ENCODE data around the gene SNX33. TPM values are rescaled to one million over a fixed set of nuclear protein-coding genes. Genes with fewer than 3 reads are reported as not detected.
A peak's percentile ranks its signal among the peaks of the same experiment; 100 is the strongest.
"Not testable (repeated sequence)": the region's sequence is repeated elsewhere in the genome, so short reads cannot be mapped to it uniquely, and the experiment has no call there.

The SNX33 gene, protein sequence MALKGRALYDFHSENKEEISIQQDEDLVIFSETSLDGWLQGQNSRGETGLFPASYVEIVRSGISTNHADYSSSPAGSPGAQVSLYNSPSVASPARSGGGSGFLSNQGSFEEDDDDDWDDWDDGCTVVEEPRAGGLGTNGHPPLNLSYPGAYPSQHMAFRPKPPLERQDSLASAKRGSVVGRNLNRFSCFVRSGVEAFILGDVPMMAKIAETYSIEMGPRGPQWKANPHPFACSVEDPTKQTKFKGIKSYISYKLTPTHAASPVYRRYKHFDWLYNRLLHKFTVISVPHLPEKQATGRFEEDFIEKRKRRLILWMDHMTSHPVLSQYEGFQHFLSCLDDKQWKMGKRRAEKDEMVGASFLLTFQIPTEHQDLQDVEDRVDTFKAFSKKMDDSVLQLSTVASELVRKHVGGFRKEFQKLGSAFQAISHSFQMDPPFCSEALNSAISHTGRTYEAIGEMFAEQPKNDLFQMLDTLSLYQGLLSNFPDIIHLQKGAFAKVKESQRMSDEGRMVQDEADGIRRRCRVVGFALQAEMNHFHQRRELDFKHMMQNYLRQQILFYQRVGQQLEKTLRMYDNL
- 25.8 TPM for polyA plus RNA-seq (2013, experiment 1 of 2; ENCODE audit: insufficient read length)
- polyA plus RNA-seq (2013, experiment 2 of 2; ENCODE audit: insufficient read length) = 24.7 TPM

DNA sequence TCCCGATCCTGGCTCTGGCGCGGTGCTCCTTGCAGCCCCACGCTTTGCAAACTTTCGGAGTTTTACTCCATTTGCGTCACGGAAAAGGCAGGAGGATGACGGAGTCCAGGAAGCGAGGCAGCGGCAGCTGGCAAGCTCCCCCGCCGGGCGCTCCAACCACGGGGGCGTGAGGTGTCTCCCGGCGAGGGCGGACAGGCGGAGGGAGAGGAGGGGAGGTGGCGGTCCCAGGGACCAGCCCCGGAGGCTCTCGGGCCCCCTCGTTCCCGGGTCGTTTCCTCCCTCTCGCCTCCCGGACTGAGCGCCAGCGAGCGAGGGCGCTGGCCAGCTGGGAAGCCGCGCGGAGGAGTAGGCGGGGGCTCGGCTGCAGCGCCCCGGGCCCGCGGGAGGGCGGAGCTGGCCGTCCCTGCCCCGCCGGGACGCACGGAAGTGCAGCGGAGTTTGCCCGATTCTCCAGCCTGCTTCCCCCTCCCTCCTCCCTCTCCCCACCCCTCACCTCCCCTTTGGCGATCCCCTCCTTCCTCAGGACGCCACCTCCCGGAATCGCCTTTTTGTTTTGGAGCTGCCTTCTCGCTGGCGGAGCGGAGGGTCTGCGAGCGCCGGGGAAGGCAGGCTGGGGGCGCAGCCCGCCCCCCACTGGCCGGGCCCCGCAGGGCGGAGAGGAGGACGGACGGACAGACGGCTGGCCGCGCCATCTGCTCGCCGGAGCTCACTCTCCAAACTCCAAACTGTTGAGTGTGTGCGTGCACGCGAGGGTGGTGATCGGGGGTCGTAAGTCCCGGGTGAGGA, at the start of gene SNX33:
SNX33 (plus strand) TSS at position 543 of the 786 bp plus-strand sequence. CDS start 1,191 bp downstream, outside the sequence.
- DNase-seq = peak; percentile 85

DNA sequence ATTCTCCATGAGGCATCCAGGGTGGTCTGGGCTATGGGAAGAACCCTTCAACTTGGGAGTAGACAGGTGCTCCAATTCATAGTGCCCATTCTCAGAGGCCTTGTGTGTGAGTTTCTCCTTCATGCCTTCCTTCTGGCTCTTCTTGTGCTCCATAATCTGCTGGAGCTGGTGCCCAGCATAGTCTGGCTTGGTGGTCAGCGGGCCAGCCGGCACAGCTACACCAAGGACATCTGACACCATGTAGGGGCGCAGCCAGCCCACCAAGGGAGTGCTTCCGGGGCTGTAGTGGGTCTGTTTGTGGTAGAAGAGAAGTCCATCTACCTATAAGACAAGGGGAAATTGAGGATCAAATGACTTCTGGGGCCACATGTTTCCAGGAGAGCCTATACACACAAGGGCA, 49.4 kb upstream of the SNX33 start:
- DNase-seq = no peak

DNA sequence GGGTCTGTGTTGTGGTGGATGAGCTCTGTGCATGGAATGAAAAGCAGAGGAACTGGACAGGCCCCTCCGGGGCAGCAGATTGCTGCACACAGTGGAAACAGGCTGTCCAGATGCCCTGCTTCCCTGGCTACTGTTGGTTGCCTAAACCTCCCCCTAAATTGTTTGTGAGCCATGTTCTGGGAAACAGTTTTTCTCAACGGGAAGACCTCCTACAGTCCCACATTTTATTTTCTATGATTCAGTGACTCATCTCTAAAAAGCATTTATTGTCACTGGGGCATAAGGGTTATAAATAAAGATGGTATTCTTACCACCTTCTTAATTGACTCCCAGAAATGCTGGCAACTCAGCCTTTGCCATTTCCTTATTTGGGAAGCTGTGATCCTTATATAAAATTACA, 48.3 kb upstream of the SNX33 start:
- no peak for DNase-seq

DNA sequence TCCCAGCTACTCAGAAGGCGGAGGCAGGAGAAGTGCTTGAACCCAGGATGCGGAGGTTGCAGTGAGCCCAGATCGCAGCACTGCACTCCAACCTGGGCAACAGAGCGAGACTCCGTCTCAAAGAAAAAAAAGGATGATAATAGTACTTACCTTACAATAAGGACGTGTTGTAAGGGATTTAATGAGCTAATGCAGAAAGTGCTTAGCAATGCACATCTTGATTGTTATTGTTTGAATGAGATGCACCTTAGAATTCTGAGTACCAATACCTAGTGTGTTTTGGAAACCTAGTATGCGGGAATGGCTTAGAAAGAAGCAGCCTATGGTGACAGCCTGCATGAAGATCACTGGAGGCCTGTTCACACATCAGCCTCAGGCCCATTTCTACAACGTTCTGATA, 41.7 kb upstream of the SNX33 start:
- DNase-seq = no peak

DNA sequence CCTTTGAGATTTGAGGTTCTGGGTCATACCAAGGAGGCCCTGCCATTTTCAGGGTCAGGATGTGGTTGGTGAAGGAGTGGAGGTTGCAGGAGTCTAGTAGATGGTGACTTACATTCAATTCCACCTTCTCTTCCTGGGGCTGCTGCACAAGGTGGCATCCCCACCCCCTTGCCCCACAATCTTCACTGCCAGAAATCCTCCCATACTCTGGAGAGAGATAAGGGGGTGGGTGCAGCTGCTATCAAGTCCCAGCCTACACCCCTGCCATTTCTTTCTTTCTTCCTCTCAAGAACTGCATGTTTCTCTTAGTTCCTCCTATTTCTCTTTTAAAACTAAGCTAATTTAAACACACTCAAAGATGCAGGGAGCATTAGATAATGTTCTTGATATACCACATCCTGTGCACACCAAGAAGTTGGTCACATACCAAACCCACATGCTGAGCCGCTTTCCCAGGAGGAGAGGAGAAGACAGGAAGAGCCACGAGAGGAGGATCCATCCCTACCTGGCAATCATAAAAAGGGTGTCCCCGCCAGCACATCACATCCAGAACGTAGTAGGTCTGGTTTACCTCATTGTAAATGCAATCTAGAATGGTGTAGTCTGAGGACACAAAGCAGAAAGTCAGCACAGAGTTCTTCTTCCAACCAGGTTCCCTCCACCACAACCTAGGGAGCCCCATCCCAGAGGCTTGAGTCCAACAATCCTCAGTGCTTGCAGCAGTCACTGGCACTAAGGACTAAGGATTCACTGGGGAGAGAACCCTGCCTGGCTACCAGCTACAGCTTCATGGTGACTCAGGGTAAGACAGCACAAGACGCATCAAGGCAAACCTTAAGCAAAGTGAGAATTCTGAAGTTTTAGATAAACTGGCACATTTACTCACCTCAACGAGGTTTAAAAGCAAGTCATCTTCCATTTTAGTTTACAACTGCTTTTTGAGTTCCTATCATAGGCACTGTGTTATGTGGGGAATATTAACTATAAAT, 40.7 kb upstream of the SNX33 start:
- peak; percentile 28 for DNase-seq

DNA sequence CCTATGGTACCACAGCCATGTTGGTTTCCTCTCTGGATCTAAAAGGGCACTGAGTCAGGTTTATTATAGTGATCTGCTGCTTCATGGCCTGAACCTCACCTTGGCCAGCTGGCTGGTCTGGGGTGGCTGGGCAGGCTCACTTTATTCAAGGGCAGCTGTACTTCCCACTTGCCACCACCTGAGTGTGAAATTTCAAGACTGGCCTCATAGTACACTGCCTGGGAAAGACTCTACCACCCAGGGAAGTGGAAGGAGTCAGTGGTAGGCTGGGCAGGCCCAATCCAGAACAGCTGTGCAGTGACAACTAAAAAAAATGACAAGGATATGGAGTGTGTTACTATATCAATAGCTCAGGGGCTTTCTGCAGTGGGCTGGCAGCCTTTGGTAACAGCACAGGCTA, 30.9 kb upstream of the SNX33 start:
- no peak for DNase-seq

DNA sequence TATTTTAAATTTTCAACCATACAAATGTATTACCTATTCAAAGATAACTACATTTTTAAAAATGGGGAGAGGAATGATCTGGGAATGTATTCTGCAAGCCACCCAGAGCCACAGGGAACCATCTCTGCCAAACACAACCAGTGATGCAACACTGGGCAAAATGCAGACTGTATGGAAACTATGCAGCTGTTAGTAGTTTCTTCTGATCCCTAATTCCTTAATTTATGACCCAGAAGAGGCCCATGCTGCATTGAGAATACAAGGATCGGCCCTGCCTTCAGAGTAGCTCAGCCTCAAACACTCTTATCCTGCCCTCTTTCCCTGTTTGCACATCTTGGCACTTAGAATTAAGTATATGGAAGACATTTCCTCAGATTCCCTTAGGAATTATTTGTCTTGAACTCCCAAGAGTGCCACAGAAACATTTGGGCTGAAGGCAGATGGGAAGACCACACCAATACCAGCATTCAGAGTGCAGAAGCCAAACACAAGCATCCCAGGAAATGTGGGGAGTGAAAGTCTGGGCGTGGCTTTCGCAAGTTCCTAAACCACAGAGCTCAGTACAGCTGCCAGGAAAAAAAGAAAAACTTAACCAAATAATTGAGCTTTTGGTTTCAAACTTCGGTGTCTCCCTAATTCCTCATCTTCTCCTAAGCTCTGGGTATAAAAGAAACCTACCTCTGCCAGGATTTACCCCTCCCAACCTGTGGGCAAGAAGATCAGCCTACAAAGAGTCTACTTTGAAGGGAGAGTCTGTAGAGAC, 27.5 kb upstream of the SNX33 start:
- DNase-seq = peak; percentile 79

DNA sequence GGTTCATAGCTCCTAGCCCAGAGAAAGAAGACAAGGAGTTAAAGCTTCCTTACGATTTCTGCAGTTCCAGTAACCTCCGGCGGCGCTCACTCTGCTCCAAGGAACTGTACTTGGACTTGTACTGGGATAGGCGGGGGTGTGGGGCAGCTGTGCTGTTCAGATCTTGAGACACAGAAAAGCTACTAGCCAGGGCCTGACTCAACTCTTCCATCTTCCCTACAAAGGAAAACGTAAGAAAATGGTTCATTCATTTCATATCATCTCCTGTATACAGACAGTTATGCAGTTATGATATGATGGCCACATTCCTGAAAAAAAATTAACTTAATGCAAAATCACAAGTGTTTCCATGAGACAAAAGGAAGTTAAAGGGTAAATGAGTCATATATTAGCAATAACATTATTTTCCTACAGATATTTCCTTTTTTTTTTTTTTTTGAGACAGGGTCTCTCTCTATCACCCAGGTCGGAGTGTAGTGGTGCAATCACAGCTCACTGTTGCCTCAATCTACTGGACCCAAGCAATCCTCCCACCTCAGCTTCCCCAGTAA, 26.8 kb upstream of the SNX33 start:
- peak; percentile 93 for DNase-seq

DNA sequence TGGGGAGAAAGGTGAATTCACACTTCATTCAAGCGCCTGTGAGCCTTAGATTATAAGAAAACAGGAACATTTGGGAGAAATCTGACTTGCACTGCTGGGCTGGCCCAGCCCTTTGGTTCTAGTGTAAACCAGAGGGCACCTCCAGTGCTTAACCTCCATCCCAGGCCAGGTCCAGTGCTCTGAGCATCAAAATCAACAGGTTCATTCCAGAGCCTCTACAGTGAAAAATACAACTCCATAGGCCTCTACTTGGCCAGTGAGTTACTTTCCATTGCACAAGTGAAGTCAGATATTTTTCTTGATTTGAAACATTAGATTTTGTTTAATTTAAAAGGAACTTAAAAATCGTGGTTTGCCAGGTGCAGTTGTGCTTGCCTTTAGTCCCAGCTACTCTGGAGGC, 25.2 kb upstream of the SNX33 start:
- DNase-seq = no peak

DNA sequence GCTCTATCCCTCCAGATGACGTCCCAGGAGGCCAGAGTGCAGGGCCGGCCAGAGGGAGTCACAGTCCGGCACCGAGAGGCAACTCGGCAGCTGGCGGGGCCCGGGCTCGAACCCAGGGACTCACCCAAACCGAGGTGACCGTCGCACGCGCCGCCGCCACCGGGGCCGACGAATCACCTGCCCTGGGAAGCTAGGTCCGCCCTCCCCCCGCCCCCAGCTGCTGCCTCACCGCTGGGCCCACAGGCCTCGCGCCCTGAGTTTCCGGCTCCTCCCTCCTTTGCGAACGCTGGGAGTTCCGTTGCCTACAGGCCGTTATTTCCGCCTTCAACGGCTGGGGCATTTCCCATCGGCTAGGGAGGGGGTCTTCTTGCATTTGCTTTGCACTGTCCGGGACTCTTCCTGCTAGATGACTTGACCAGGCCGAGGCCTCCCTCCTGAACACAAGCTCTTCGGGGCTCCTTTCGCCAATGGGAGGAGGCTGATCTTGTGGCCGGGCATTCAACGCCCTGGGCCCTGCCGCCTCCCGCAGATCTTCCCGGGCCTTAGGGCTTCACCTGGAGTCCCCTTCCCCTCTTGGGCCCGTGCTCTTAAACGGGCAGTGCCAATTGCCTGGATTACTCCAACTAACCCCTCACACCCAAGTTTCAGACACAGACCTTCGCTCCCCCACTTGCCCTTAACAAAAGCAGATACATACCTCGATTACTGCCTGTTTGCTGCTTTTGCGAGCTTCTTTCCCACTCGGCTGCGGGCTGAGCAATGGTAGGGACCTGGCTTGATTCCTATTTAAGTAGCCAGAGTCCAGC, 22.0 kb upstream of the SNX33 start, which contains the start of gene SNUPN:
SNUPN (minus strand) TSS at position 184 of the 806 bp plus-strand sequence. CDS start 4,674 bp downstream, outside the sequence.
- DNase-seq = peak; percentile 94

DNA sequence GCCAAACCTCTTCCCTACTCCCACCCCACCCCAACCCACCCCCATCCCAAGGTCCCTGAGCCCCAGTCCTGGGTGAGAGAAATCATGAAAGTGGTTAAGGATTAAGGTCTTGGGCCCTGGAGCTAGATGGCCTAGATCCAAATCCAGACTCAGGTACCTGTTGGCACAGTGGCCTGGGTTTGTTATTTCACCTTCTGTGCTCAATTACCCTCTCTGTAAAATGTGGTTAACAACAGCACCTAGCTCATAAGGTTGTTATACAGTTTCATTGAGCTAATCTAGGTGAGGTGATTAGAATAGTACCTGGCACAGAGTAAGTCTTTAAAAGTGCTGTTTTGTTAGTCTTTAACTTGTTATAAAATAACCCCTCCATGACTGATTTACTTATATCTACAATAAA, 15.8 kb upstream of the SNX33 start:
- no peak for DNase-seq

DNA sequence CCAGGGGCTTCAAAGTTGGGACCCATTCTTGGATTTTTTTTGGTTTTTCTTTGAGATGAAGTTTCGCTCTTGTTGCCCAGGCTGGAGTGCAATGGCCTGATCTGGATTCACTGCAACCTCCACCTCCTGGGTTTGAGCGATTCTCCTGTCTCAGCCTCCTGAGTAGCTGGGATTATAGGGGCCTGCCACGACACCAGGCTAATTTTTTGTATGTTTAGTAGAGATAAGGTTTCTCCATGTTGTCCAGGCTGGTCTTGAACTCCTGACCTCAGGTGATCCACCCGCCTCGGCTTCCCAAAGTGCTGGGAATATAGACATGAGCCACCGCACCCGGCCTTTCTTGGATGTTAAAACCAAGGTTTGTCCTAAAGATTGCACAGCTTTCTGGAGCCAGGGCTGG, 13.8 kb upstream of the SNX33 start:
- DNase-seq = not testable (repeated sequence)

DNA sequence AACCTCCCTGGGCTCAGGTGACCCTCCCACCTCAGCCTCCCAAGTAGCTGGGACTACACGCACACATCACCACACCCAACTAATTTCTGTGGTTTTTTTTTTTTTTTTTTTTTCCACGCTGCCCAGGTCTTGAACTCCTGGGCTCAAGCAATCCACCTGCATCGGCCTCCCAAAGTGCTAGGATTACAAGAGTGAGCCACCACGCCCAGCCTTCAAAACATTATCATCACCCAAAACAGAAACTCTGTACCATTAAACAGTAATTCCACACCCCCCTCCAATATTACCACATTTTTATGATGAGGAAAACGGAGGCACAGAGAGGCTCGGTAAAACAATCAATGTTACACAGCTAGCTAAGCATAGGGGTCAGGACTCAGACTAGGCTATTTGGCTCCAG, 11.7 kb upstream of the SNX33 start:
- no peak for DNase-seq

DNA sequence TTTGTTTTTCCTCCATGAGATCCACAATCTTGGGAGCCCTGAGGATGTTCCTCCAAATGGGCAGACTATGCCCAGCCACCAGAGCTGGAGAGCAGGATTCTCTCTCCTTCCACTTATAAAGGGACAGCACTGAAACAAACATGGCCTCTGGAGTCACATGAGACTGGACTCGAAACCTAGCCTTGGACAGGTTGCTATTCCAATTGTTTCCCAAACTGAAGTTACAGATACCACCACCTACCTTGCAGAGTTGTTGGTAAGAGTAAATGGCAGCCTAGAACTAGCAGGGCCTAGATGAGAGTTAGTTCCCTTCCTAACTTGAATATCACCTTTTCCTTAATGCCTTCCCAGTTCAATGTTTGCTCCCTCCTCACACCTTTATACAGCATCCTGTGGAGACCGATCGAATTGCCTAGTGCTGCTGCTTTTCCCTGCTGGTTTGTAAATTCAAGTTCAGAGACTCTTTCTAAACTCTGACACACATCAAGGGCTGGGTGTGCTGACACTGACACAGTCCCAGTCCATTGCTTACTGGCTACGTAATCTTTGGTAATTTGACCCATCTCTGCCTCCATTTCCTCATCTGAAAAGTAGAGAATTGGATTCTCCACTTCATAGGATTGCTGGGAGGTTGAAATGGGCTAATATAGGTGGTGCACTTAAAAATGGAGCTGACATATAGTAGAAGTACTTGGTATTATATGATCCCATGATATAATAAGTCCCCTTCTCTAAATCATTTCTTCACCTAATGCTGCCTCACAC, 10.3 kb upstream of the SNX33 start:
- DNase-seq = no peak

DNA sequence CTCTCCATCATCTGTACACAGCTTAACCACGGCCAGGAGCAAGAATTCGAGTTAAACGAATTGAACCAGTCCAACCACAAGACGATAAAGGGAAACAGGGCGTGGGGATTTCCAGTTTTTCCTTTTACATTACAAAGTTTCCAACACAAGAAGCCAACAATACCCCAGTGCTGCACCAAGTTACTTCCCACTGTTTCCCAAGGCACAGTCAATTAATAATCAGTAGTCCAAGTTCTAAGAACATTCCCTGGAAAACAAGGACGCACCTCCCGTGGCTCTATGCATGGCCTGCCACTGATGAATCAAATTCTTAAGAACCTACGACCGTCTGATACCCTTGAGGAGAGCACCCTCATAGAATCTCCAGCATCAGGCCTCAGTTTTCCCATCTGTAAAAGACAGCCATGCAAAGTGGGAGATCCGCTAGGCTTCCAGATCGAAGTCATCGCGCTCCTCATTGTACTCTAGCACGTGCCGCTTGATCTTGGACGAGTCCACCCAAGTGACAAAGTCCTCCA, 8.5 kb upstream of the SNX33 start:
- no peak for DNase-seq

DNA sequence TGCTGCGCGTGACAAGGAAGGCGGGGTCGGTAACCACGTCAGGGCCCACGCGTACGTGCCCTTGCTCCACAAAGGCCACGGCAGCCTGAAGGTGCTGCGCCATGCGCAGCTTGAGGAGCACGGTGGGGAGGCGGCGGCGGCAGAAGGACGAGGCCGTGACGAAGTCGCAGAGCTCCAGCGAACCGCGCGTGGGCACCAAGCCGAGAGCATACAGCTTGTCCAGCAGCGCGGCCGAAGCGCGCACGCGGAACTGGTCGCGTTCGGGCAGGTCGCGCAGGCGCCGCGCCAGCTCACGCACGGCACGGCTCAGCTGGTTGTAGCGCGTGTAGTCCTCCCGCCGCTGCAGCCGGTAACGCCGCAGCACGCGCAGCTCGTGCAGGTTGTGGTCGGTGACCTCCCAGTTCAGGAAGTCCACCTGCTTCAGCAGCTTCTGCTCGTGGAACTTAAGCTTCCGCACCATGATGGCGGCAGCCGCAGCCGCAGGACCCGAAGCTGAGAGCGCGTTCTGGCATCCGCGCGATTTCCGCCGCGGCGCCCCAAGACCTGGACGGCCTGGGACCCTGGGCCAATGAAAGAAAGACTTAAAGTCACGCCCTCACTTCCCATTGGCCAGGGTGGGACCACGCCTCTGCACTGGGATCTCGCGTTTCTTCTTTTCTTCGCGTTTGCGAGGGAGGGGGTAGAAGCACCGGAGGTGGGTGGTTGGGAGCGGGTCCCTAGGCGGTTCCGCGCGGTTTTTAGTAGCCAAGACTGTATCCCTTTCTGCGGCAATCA, 7.8 kb upstream of the SNX33 start, which contains the start of gene IMP3:
IMP3 (minus strand) TSS at position 516 of the 774 bp plus-strand sequence; CDS start at position 460, 56 bp downstream.
- DNase-seq = peak; percentile 97

DNA sequence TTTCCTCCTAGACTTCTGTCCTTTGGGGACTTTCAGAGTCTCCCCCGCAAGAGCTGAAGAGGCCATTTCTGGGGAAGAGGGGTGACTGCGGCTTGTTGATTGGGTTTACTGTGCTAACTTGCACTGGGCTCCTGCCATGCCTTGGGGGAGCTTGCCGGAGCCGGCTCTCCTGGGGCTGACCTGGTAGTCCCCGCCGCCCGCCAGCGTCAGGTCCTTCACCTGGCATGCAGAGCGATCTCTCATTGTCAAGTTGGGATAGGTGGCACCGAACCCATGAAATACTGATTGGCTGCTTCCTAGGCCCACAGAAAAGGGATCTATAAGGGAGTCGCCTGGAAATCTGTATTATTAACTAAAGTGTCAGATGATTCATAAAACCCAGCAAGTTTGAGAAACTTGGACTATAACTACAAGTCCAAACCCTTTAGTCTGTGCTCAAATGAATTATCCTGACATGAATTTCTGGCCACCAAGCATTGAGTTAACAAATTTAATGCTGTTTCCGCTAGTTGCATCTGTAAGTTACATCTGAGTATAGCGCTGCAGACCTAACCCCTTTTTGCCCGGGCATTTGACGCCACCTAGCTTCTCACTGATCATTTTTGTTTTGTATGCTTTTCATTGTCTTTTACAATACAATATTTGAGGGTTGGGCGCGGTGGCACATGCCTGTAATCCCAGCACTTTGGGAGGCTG, 7.1 kb upstream of the SNX33 start:
- DNase-seq = peak; percentile 60
